Adrenal gland (tissue), 5 donors: ENCODE data around the gene PRKAR1B.

Experiments
- CTCF ChIP-seq, 6 experiments: fragments of 450-650 bp in 4 of 6; fragments of 200-600 bp in 2 of 6; sonication (generic) in 1 of 6; IDR thresholded peaks; 1 replicate in 5 of 6; 2 replicates in 1 of 6; pipeline versions ENCODE4 v1.5.1 to v1.8.0; 2016 to 2021; ENCODE audit warnings: antibody characterized with exemption in 6 of 6, mild to moderate bottlenecking in 2 of 6, moderate library complexity in 1 of 6
- POLR2A ChIP-seq, 2 donors: fragments of 450-650 bp; IDR thresholded peaks; one replicate each; pipeline ENCODE4 v1.6.1; 2017; ENCODE audit warnings: antibody characterized with exemption in 2 of 2, mild to moderate bottlenecking in 2 of 2, moderate library complexity in 1 of 2
- donor health status: DM: no; HTN: no; CAD: no.

- TF ChIP-seq POLR2A (IDR thresholded peaks at IDR 0.05) (no peak), CTCF (IDR thresholded peaks at IDR 0.05) (no peak)
These were observed 151.4 kb downstream of the PRKAR1B start for GRCh38 chr7:575425-576366.
